T-cell (primary cell): ENCODE data around the gene ZNF500. TPM values are rescaled to one million over a fixed set of nuclear protein-coding genes. Genes with fewer than 3 reads are reported as not detected.
"Not testable (repeated sequence)": the region's sequence is repeated elsewhere in the genome, so short reads cannot be mapped to it uniquely, and the experiment has no call there.

Experiments
- ATAC-seq, 4 experiments: fragments of 200-7000 bp in 3 of 4; fragments of 150-1000 bp in 1 of 4; cut with Tn5 transposase; replicated peaks in 1 of 4; 1 replicate in 3 of 4; 2 replicates in 1 of 4; pipeline ENCODE4 v1.10.0; 2021; ENCODE audit warnings: moderate library complexity in 3 of 4, mild to moderate bottlenecking in 2 of 4, moderate number of reproducible peaks in 1 of 4
- CTCF ChIA-PET, 2 donors: fragments of 300-600 bp; sonication (Branson Sonifier 250); formaldehyde crosslinking; loops; one replicate each; lab custom pipeline; 2022; ENCODE audit warnings: antibody characterized with exemption in 2 of 2; lab: Charles Lee
- POLR2A ChIA-PET, 2 donors: fragments of 300-600 bp; sonication (Branson Sonifier 250); formaldehyde crosslinking; loops; one replicate each; lab custom pipeline; 2022; ENCODE audit warnings: antibody characterized with exemption in 2 of 2; lab: Charles Lee
- DNase-seq, 35 experiments: peaks; one replicate each; pipeline versions ENCODE4 v3.0.0 to v3.0.0-alpha.2; 2013 to 2023
- H3K27ac ChIP-seq: one replicate; pipeline ENCODE4 v1.5.1; 2013; ENCODE audit warnings: low read length
- H3K27me3 ChIP-seq, 2 experiments: replicated peaks in 1 of 2; 1 replicate in 1 of 2; 2 replicates in 1 of 2; pipeline versions ENCODE4 v1.6.1 to v1.7.0; 2013; ENCODE audit warnings: low read length in 1 of 2, mixed read lengths in 1 of 2; ENCODE audit not compliant: control insufficient read depth in 2 of 2, insufficient read depth in 2 of 2; ENCODE audit errors: extremely low read depth in 1 of 2
- H3K36me3 ChIP-seq, 2 donors: 1 replicate in 1 of 2; 2 replicates in 1 of 2; pipeline versions ENCODE4 v1.6.1 to v1.7.0; 2013; ENCODE audit warnings: low read length in 1 of 2; ENCODE audit not compliant: control insufficient read depth in 2 of 2, insufficient read depth in 1 of 2; ENCODE audit errors: extremely low read depth in 1 of 2
- H3K4me1 ChIP-seq, 2 experiments: 1 replicate in 1 of 2; 2 replicates in 1 of 2; pipeline versions ENCODE4 v1.6.1 to v1.7.0; 2013; ENCODE audit warnings: low read length in 2 of 2, mixed read lengths in 1 of 2; ENCODE audit not compliant: insufficient read depth in 2 of 2, control insufficient read depth in 1 of 2; ENCODE audit errors: extremely low read depth in 1 of 2
- H3K4me3 ChIP-seq, 2 donors: 1 replicate in 1 of 2; 2 replicates in 1 of 2; pipeline versions ENCODE4 v1.5.1 to v1.7.0; 2013; ENCODE audit warnings: mild to moderate bottlenecking in 2 of 2, low read length in 1 of 2, moderate library complexity in 1 of 2; ENCODE audit not compliant: control insufficient read depth in 1 of 2; ENCODE audit errors: extremely low read depth in 1 of 2
- H3K9me3 ChIP-seq: 2 replicates; pipeline ENCODE4 v1.7.0; 2013
- H3K27ac Mint-ChIP-seq, 2 donors: one replicate each; pipeline ENCODE4 v1.8.0; 2020 to 2021; ENCODE audit warnings: mild to moderate bottlenecking in 2 of 2, mixed read lengths in 2 of 2
- H3K27me3 Mint-ChIP-seq, 2 donors: one replicate each; pipeline ENCODE4 v1.8.0; 2021 to 2022; ENCODE audit warnings: mixed read lengths in 2 of 2
- H3K36me3 Mint-ChIP-seq: one replicate; pipeline ENCODE4 v1.8.0; 2021; ENCODE audit warnings: mixed read lengths
- H3K4me1 Mint-ChIP-seq, 3 donors: one replicate each; pipeline ENCODE4 v1.8.0; 2020 to 2022; ENCODE audit warnings: mixed read lengths in 3 of 3, mild to moderate bottlenecking in 1 of 3
- H3K4me3 Mint-ChIP-seq, 3 donors: one replicate each; pipeline ENCODE4 v1.8.0; 2020 to 2022; ENCODE audit warnings: mild to moderate bottlenecking in 3 of 3, mixed read lengths in 3 of 3, moderate library complexity in 3 of 3
- H3K9me3 Mint-ChIP-seq, 3 donors: one replicate each; pipeline ENCODE4 v1.8.0; 2020 to 2022; ENCODE audit warnings: mixed read lengths in 3 of 3
- WGBS: methylation state at CpG from one replicate; pipeline ENCODE4 v1.1.5; 2013; ENCODE audit warnings: missing lambda C conversion rate; ENCODE audit not compliant: insufficient coverage; 5-methylcytosine and 5-hydroxymethylcytosine counted together
- total RNA-seq, 35 experiments: library from RNA in 6 of 35; stranded (reverse) in 6 of 35; fragments of 120-200 nt in 1 of 35; gene quantifications; one replicate each; pipeline versions ENCODE4 v1.2.1 to v1.2.4 and lab custom pipeline; 2013 to 2026

ZNF500 gene
- total RNA-seq, 5 donors from 2014 or later (not counting 1 experiment from before 2014, with no cell fraction given): 19.7 to 36.6 (median 32.4) TPM

DNA sequence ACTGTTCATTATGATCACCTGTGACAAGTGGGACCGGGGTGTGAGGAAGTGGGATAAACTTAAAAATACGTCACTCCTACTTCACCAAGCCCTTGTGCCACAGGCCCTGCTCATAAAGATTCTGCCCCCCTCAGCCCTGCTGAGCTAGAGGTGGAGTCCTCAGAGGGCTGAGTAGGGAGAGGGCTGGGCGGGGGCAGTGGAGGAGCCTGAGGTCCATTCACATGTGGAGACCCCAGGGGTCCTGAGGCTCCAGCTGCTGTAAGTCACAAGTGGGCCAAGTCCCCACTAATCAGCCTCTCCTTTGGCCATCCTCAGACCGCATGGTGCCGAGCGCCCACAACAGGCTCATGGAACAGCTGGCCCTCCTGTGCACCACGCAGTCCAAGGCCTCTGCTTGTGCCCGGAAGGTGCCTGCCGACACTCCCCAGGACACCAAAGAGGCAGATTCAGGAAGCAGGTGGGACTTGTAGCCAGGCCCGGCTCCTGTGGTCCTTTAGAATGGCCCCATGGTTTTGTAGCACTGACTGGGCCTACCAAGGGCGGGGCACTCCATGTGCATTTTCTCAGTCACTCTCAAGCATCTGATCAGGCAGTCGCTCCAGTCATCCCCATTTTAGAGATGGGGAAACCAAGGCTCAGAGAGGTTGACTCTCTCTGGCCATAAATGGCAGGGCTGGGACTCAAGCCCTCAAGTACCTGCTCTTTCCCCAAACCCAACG, 22.2 kb downstream of the ZNF500 start:
- no peak for ATAC-seq
- no peaks in the 10 kb centered on the region for H3K36me3 ChIP-seq
- H3K27me3 ChIP-seq: peaks cover 0 to 15% of the 10 kb centered on the region in 2 experiments
- H3K9me3 ChIP-seq: no peaks in the 10 kb centered on the region
- ChIA-PET CTCF (interaction anchor here in 1 of 2 donors (0.7 kb wide), 1 partner anchor 194 kb away, joined by 3 read pairs; no protein-coding TSS in a partner anchor), POLR2A (interaction anchor here (0.5 kb wide), 2 partner anchors 58 to 1178 kb away, joined by 3 read pairs; no protein-coding TSS in a partner anchor)
- no peaks in the 10 kb centered on the region for H3K9me3 Mint-ChIP-seq
- DNase-seq: no peak
- H3K4me1 ChIP-seq: peaks cover 0 to 33% of the 10 kb centered on the region in 2 experiments
- no peak overlapping the region for H3K4me3 ChIP-seq
- H3K27ac Mint-ChIP-seq: no peak overlapping the region
- 89% methylated on average over 9 of the region's 13 CpGs for WGBS
- H3K27me3 Mint-ChIP-seq: no peaks in the 10 kb centered on the region
- peak overlapping the region in 1 of 3 donors; percentile 71 for H3K4me3 Mint-ChIP-seq
- no peak overlapping the region for H3K27ac ChIP-seq
- H3K36me3 Mint-ChIP-seq: no peaks in the 10 kb centered on the region
- peaks cover 21 to 29% (median 26%) of the 10 kb centered on the region in 3 donors for H3K4me1 Mint-ChIP-seq

GRCh38 chr16:4743226-4743878, 23.6 kb downstream of the ZNF500 start:
- H3K27ac Mint-ChIP-seq: peak overlapping the region in 1 of 2 donors; percentile 36
- ATAC-seq: peak in 1 of 4 experiments; percentile 11
- WGBS: 53% methylated on average over 6 of the region's 14 CpGs
- no peaks in the 10 kb centered on the region for H3K9me3 Mint-ChIP-seq
- ChIA-PET CTCF (no interaction called here), POLR2A (no interaction called here)
- DNase-seq: no peak
- peak overlapping the region; percentile 43 to 71 (median 44) for H3K4me3 Mint-ChIP-seq
- Histone ChIP-seq H3K27me3 (peaks cover 0 to 18% of the 10 kb centered on the region in 2 experiments), H3K27ac (no peak overlapping the region), H3K36me3 (no peaks in the 10 kb centered on the region), H3K4me3 (no peak overlapping the region), H3K4me1 (peaks cover 0 to 28% of the 10 kb centered on the region in 2 experiments), H3K9me3 (no peaks in the 10 kb centered on the region)
- H3K4me1 Mint-ChIP-seq: peaks cover 17 to 24% (median 19%) of the 10 kb centered on the region in 3 donors
- no peaks in the 10 kb centered on the region for H3K27me3 Mint-ChIP-seq
- H3K36me3 Mint-ChIP-seq: no peaks in the 10 kb centered on the region

DNA sequence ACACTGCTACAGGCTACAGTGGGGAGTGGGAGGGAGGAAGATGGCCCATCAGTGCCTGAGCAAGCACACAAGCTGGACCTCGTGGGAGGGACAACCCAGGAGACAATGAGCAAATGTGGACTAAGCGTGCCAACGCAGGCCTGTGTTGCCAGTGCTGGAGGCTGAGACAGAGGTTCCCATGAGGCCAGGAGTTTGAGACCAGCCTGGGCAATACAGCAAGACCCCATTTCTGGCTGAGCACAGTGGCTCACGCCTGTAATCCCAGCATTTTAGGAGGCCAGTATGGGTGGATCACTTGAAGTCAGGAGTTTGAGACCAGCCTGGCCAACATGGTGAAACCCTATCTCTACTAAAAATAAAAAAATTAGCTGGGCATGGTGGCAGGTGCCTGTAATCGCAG, 28.6 kb downstream of the ZNF500 start:
- H3K4me3 ChIP-seq, H3K36me3 ChIP-seq, H3K27ac Mint-ChIP-seq, H3K9me3 ChIP-seq, H3K27me3 Mint-ChIP-seq, H3K27ac ChIP-seq, POLR2A ChIA-PET, H3K36me3 Mint-ChIP-seq, ATAC-seq, H3K4me3 Mint-ChIP-seq, H3K9me3 Mint-ChIP-seq, DNase-seq: not testable (repeated sequence)
- CTCF ChIA-PET: interaction anchor here in 1 of 2 donors (0.7 kb wide), 1 partner anchor 365 kb away, joined by 3 read pairs; no protein-coding TSS in a partner anchor
- WGBS: 78% methylated on average over 3 of the region's 5 CpGs
- Histone ChIP-seq H3K4me1 (peaks cover 8 to 20% of the 10 kb centered on the region in 2 experiments), H3K27me3 (peaks cover 0 to 20% of the 10 kb centered on the region in 2 experiments)
- peaks cover 11 to 25% (median 15%) of the 10 kb centered on the region in 3 donors for H3K4me1 Mint-ChIP-seq

GRCh38 chr16:4737545-4737944, 29.4 kb downstream of the ZNF500 start:
- Histone ChIP-seq H3K4me3 (no peak overlapping the region), H3K9me3 (no peaks in the 10 kb centered on the region), H3K4me1 (peaks cover 9 to 21% of the 10 kb centered on the region in 2 experiments), H3K36me3 (no peaks in the 10 kb centered on the region), H3K27ac (no peak overlapping the region), H3K27me3 (peaks cover 0 to 16% of the 10 kb centered on the region in 2 experiments)
- H3K36me3 Mint-ChIP-seq: no peaks in the 10 kb centered on the region
- DNase-seq (no peak), ATAC-seq (no peak)
- ChIA-PET CTCF (no interaction called here), POLR2A (interaction anchor here in 1 of 2 donors (0.7 kb wide), 1 partner anchor 189 kb away, joined by 5 read pairs; no protein-coding TSS in a partner anchor)
- WGBS: 96% methylated on average over 9 of the region's 15 CpGs
- no peaks in the 10 kb centered on the region for H3K9me3 Mint-ChIP-seq
- peaks cover 0 to 5% of the 10 kb centered on the region in 2 donors for H3K27me3 Mint-ChIP-seq
- no peak overlapping the region for H3K27ac Mint-ChIP-seq
- H3K4me3 Mint-ChIP-seq: no peak overlapping the region
- peaks cover 15 to 24% (median 19%) of the 10 kb centered on the region in 3 donors for H3K4me1 Mint-ChIP-seq

DNA sequence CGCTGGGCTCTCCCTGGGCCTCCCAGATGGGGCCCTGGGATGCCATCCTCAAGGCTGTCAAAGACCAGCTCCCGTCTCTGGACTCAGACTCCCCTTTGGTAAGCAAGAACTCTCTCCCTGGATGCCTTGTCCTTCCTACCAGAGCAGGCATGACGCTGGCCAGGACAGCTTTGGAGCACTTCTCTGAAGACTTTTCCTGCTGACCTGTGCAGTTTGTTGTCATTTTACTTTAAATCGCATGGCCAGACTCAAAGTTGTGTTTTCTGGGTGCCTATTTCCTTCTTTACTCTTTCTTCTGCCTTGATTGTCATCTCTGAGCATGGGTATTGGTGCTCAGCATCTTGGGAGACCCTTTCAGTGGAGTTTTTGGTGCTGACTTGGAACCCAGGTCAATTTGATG, 30.4 kb downstream of the ZNF500 start:
- Histone ChIP-seq H3K27ac (no peak overlapping the region), H3K27me3 (peaks cover 0 to 16% of the 10 kb centered on the region in 2 experiments), H3K4me3 (no peak overlapping the region), H3K9me3 (no peaks in the 10 kb centered on the region), H3K36me3 (peaks cover 0 to 3% of the 10 kb centered on the region in 2 donors), H3K4me1 (peaks cover 9 to 23% of the 10 kb centered on the region in 2 experiments)
- peak overlapping the region in 1 of 3 donors; percentile 53 for H3K4me3 Mint-ChIP-seq
- H3K9me3 Mint-ChIP-seq: no peaks in the 10 kb centered on the region
- H3K27me3 Mint-ChIP-seq: peaks cover 0 to 5% of the 10 kb centered on the region in 2 donors
- WGBS: 94% methylated on average over 4 of the region's 4 CpGs
- peak overlapping the region in 1 of 2 donors; percentile 55 for H3K27ac Mint-ChIP-seq
- DNase-seq (no peak), ATAC-seq (no peak)
- H3K36me3 Mint-ChIP-seq: no peaks in the 10 kb centered on the region
- ChIA-PET CTCF (no interaction called here), POLR2A (no interaction called here)
- H3K4me1 Mint-ChIP-seq: peaks cover 15 to 30% (median 20%) of the 10 kb centered on the region in 3 donors
